Inflammatory macrophage treated with lipopolysaccharide for 1 hour (primary cell): ENCODE results near the gene ERI2.
A peak's percentile ranks its signal among the peaks of the same experiment; 100 is the strongest.

Experiments
- DNase-seq, 2 donors: peaks; one replicate each; pipeline ENCODE4 v3.0.0-alpha.2; 2020 to 2022

The ERI2 gene

GRCh38 chr16:20806168-20807050, at the start of gene ERI2, which contains the start of gene REXO5:
ERI2 (minus strand) TSS chr16:20806472; CDS start chr16:20806430, 42 bp downstream.
REXO5 (plus strand) TSS chr16:20806527; CDS start chr16:20806954, 427 bp downstream.
- peak; percentile 92 to 95 for DNase-seq

- DNase-seq: no peak
Measured at GRCh38 chr16:20854963-20855362, 48.7 kb upstream of the ERI2 start.

- no peak for DNase-seq
Measured at GRCh38 chr16:20853981-20854620, 47.8 kb upstream of the ERI2 start.

GRCh38 chr16:20853143-20853542, 46.9 kb upstream of the ERI2 start:
- no peak for DNase-seq

GRCh38 chr16:20851601-20852000, 45.3 kb upstream of the ERI2 start:
- no peak for DNase-seq

- DNase-seq: no peak
Measured at GRCh38 chr16:20850981-20851380, 44.7 kb upstream of the ERI2 start.

GRCh38 chr16:20849589-20850390, 43.5 kb upstream of the ERI2 start:
- DNase-seq: peak; percentile 41 to 90

GRCh38 chr16:20847550-20847949, 41.3 kb upstream of the ERI2 start:
- no peak for DNase-seq

- no peak for DNase-seq
Measured at GRCh38 chr16:20846551-20846950, 40.3 kb upstream of the ERI2 start.

GRCh38 chr16:20846030-20846429, 39.8 kb upstream of the ERI2 start:
- no peak for DNase-seq

GRCh38 chr16:20844588-20844987, 38.3 kb upstream of the ERI2 start:
- DNase-seq: no peak

- DNase-seq: no peak
Measured at GRCh38 chr16:20844054-20844453, 37.8 kb upstream of the ERI2 start.

- no peak for DNase-seq
Measured at GRCh38 chr16:20839504-20839903, 33.2 kb upstream of the ERI2 start.

- peak in 1 of 2 donors; percentile 44 for DNase-seq
Measured at GRCh38 chr16:20838240-20838639, 32.0 kb upstream of the ERI2 start.

- DNase-seq: no peak
Measured at GRCh38 chr16:20833086-20833485, 26.8 kb upstream of the ERI2 start.

GRCh38 chr16:20830372-20830771, 24.1 kb upstream of the ERI2 start:
- no peak for DNase-seq

- no peak for DNase-seq
Measured at GRCh38 chr16:20829536-20829935, 23.3 kb upstream of the ERI2 start.

- no peak for DNase-seq
Measured at GRCh38 chr16:20826039-20826566, 19.8 kb upstream of the ERI2 start.

- peak in 1 of 2 donors; percentile 45 for DNase-seq
Measured at GRCh38 chr16:20822521-20823325, 16.5 kb upstream of the ERI2 start.

GRCh38 chr16:20821682-20822081, 15.4 kb upstream of the ERI2 start:
- DNase-seq: no peak

GRCh38 chr16:20818929-20819585, 12.8 kb upstream of the ERI2 start:
- no peak for DNase-seq

- no peak for DNase-seq
Measured at GRCh38 chr16:20814784-20815183, 8.5 kb upstream of the ERI2 start.
